NCI-H1092 treated with DMSO at 0.1 percent for 48 hours (cell line): ENCODE results near the gene SH3D21.

ENCODE experiments used
- DNase-seq: peaks from one replicate; lab custom pipeline; 2025; lab: John Stamatoyannopoulos, UW

The SH3D21 gene

GRCh38 chr1:36330940-36331339 lies 24.8 kb downstream of the SH3D21 start:
- DNase-seq: no peak

GRCh38 chr1:36337830-36338229 lies 31.7 kb downstream of the SH3D21 start:
- no peak for DNase-seq

- no peak for DNase-seq
These were observed 33.0 kb downstream of the SH3D21 start for GRCh38 chr1:36339215-36339614.

DNA sequence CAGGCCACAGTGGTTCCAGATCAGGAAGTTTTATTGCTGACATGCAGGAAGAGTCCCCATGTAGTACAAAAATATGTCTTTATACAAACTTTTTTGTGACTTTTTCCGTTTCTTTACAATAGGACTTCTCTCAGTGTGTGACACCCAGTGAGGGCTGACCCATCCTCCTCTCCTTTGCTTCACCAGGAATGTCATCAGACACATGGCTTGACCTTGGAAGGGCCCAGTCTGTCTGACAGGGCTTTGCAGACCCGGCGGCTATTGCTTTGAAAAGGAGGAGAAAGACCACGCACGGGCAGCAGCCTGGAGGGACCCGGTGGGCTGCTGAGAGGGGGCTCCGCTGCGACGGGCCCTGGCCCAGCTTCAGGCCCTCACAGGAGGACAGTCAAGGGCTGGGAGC lies 33.4 kb downstream of the SH3D21 start:
- DNase-seq: no peak

DNA sequence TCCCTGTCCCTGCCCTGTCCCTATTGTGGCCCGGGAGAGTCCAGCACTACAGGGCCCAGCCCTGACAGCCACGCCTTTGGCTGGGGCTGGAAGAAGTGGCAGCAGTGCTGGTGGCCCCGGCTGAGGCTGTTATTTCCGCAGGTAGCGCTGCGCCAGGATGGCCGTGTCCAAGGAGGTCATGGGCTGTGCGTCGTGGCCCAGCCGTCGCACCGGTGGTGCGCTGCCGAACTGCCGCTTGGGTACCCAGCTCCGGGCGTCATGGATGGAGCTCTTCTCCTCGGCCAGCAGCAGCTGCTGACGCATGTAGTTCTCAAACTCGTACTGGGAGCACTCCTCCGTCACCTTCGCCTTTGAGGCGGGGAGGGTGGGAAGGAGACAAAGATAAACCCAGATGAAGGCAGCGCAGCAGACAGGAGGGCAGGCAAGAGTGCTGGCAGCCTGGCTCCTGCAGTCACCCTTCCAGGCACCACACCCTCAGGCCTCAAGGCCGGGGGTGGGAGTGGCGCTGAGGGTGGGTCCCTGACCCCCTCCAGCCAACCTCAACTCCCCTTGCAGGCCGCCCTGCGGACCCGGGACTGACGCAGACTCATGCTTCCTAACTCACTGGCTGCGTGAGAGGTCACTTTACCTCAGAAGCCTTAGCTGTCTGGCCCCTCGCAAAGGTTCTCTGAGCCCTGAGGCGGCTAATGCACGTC lies 35.6 kb downstream of the SH3D21 start:
- DNase-seq: no peak

DNA sequence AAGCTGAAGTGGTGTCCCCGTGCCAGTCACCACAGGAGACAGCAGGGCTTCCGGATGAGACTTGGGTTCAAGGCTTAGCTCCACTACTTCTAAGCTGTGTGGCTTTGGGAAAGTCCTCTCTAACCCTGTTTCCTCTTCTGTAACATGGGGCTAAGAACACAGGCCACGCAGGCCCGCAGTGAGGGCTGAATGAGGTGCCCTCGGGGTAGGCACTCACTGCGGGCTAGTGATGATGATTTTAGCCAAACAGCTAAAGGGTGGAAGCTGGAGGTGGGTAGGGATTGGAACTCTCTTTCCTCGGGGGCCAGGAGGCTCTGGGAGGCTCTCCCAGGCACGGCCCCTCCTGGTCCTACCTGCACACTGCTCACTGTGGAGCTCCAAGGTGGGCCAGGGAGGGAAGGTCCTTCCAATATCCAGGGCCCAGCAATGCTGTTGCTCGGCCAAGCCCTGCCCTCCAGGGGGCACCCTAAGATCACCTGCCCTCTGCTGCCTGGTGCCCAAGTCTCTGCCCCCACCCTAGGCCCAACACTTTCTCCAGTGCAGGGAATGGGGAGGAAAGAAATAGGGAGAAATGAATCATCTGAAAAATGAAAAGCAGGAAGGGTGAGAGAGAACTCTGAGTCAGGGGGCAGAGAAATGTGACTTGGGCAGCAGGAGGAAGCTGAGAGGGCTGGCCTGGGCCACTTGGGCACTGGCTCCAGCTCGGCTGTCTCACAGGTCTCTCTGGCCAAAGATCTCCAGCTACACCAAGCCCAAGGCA lies 36.4 kb downstream of the SH3D21 start:
- no peak for DNase-seq

DNA sequence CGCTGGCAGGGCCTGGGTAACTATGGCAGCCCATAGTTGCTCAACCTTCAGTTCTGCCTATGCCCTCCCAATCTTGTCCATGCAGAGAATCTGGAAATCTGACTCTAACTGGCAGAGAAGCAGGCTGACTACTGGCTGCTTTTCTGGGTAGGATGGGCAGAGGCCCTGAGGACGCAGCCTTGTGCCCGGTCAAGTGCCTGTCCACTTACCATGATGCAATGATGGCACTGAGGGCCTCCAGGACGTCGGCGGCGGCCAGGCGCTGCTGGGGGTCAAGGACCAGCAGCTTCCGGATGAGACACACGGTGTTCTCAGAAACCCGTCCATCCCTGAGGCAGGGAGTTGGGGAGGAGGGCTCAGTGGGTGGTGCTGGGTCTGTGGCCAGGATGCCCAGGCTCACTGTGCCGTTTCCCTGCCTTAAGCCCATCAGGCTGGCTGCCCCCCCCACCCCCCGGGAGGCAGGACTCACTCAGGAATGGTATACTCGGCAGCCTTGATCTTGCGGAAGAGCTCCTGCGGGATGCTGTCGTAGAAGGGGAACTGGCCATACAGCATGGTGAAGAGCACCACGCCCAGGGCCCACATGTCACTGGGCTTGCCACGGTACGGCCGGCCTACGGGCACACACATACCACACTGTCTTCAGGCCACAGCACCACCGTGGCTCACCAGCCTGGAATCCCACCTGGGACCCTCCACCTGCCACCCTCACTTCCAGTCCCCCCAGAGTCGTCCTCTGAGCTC lies 37.7 kb downstream of the SH3D21 start:
- DNase-seq: no peak

DNA sequence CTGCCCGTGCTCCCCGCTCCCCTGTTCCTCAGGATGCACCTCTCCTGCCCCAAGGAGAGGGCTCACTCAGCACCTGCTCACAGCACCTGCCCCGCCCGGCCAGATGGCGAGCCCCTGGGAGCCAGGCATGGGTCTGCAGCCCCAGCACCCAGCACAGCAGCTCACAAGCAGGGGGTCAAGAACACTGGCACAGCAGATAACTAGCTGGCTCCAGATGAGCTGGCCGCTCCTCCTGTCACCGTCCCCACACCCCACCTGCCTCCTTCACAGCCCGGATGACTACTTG lies 38.2 kb downstream of the SH3D21 start:
- DNase-seq: no peak

GRCh38 chr1:36345353-36345752 lies 39.2 kb downstream of the SH3D21 start:
- DNase-seq: no peak

DNA sequence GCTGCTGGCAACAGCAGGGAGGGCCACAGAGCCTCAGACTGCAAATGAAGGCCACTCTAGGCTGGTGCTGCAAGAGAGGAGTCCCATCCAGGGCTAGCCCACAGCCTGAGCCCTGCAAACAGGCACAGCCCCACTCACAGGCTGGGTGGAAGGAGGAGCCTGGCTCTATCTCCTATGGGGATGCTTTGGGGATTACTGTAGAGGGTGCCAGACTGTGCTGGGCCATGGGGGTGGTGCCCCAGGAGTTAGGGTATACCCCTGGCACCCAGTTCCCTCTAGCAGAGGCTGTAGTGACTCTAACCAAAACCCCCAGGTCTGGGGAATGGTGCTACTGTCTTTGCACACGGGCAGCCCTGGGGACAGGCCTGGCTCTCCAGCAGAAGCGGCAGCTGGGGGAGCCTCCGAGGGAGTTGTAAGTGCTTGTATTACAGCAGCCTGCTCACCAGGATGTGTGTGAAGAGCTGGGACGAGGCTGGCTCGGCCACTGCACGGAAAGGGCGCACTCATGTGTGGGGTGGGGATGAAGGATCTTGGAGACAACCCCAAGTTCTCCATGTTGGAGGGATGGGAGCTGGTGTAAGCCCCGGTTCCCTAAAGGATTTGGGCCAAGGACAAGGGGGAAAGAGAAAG lies 40.7 kb downstream of the SH3D21 start:
- DNase-seq: no peak

DNA sequence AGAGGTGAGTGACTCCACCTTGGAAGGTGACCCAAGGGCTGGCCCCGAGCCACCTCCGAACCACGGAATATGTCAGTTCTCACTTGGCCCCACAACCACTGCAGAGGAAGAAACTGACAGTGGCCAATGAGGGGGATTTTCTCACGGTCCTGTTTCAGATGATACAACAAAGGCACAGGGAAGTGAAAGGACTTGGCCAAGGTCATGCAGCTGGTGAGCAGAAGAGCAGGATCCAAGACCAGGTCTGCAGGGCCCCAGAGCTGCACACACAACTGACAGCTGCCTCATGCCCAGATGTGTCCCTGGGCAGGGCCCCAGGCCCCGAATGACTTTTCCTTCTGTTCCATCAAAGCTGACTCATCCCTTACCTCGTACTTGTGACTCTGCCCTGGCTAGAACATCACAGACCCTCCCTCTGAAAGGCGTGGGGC lies 43.1 kb downstream of the SH3D21 start:
- DNase-seq: no peak

GRCh38 chr1:36349839-36350238 lies 43.7 kb downstream of the SH3D21 start:
- DNase-seq: no peak

DNA sequence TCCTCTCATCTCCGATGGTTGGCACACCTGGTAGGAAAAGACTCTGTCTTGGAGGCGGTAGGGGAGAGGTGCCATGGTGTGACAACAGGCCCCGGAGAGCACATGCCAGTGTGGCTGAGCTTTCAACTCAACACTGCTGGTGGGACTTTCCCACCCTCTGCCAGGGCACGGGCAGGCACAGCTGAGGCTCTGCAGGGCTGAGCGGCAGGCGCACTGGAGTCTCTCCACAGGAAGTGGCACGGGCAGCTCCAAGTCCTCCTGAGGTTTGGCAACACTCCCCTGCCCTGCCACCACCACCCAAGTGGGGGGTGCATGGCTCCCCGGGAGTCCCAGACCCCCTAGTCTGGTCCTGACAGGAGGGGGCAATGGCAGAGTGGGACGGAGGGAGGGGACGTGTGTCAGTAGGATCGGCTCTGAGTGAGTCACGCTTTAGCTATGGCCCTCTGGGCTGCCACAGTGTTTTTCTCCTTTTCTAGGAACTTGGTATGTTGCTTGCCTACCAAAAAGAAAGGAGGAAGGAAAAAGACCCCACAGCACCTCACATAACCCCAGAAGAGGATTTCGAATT lies 44.6 kb downstream of the SH3D21 start:
- DNase-seq: no peak

DNA sequence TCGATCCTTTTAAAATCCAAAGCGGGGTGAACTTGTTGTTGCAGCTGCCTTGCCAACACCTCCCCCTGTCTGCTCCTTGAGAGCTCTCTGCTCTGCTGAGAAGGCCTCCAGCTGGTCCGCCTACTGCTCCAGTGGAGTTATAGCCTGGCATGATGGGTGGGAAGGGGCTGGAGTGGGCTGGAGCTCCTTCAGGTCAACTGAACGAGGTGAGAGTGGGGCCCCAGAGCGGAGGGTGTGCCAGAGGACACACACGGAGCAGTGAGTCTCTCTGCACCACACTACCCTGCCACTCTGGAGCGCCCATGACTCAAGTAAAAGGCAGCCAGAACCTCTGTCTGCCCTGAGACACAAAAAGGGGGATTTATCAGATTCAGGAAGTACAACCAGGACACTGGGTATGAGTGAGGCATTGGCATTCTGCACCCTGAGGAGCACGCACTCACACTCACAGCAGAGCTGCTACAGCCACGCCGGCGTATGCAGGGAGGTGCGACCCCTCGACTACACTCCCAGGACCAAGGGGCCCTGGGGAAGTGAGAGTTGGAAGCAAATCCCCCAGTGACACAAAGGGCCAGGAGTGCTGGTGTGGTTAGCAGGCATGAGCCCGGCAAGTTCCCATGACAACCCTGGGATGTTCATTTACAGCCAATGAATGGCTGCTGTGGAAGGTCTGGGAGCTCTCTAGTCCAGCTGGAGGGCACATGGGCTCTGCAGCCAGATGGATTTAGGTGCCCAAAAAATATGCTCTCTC lies 45.2 kb downstream of the SH3D21 start:
- DNase-seq: no peak

DNA sequence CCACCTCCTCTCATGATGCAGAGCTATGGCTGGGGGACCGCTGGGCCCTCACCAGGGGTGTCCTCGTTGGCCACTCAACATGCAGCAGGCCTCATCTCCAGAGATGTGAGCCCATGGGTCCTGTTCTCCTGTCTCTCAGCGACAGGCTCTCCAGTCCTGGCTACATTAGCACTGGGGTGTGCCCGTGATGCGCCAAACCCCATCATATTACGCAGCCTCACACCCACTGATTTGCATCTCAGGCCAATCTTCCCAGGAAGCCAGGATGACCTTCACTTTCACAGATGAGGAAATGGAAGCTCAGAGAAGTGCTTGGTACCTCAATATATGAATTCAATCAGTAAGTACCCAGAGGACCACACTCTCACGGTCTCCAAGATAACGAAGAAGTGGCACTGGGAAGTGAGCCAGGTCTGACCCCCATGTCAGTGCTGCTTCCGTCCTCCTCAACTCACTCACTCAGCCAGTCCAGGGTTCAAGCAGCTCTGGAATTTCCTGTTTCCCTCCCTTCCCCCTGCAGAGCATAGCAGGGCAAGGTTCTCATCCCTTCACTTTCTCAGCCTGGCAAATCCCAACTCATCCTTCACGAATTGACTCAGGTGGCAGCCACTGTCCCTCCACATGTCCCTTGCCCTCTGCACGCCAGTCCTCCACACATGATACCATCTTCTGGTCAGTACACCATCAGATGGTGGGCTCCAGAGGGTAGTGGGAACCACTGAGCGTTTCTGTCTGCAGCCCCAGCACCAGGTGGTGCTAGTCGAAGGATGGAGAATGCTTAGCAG lies 46.1 kb downstream of the SH3D21 start:
- DNase-seq: no peak

- no peak for DNase-seq
These were observed 47.0 kb downstream of the SH3D21 start for GRCh38 chr1:36352910-36353878.

DNA sequence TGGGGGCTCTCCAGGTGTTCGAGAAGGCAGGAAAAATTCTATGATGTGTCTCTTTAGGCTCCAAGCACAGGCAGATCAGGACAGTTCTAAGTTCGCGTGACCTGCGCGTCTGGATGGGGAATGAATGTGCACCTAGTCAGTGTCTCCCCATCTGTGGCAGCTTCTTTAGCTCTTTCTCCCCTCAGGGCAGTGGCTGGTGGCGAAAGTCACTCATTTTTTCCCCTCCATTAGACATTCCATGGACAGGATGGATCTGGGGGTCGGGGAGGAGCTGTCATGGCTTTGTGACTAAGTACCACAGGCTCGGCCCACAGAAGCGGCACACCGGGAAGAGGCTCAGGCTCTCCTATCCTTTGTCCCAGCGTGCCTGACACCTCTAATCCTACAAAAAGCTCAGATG lies 48.3 kb downstream of the SH3D21 start:
- no peak for DNase-seq

DNA sequence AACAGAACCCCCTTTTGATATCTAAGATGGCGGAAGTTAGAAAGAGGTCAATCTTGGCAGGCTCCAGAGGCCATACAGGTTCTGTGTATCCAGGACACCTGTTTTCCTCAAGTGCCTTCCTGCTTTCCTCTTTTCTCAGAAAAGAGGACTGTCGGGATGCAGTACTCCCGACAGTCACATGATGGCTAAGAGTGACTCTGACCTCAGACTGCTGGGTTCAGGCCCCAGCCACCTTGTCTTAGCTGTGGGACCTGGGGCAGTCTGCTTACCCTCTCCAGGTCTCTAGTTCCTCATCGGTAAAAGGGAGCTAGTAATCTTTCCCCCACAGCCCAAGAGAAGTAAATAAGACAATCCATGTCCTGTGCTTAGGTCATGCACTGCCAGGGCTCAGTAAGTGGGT lies 49.6 kb downstream of the SH3D21 start:
- no peak for DNase-seq

DNA sequence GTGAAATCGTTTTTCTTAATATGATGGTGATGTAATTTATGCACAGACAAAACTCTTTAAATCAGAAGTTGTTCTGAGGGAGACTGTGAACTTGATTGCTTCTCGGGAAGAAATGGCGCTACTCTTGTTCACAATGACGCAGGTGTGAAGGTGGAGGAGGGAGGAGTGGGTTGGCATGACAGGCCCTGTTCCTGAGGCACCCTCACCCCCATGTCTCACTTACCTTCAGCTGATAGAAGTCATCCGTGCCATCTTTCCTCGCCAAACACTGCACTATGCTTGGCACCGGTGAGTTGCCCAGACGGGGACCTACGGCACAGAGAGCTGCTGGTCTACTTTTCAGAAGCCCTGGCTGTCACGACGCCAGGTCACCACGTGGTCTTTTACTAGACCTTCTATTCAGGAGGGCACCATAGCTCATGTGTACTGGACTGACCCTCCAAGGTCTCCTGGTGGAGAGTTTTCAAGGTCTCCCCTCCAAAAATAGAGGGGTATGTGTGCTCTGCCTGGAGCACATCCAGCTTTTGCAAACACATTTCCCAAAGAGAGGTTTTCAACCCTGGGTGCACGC lies 52.4 kb downstream of the SH3D21 start:
- DNase-seq: no peak
